ENCODE measurements around the gene QARS1. TPM values are rescaled to one million over a fixed set of nuclear protein-coding genes. Genes with fewer than 3 reads are reported as not detected.

The QARS1 gene
- 186 and 188 TPM in 2 replicates for total RNA-seq (2021)
- Bru-seq, nascent RNA = percentile 62 among the genes with signal in this experiment
- percentile 77 among the genes with signal in this experiment for BruChase-seq, experiment 1, labeled RNA remaining after a 2-hour chase
- percentile 86 among the genes with signal in this experiment for BruChase-seq, experiment 2, labeled RNA remaining after a 6-hour chase
- long read RNA-seq, transcript QARS-201 (24 exons, 2,827 nt) = major isoform, 119 of 157 reads
- long read RNA-seq, transcript QARS-209 (23 exons, 2,362 nt) = minor isoform, 6 of 157 reads
- long read RNA-seq, partial matches to known transcripts = 9 of 157 reads
- long read RNA-seq, other reads (novel, unspliced or antisense) = 23 of 157 reads

DNA sequence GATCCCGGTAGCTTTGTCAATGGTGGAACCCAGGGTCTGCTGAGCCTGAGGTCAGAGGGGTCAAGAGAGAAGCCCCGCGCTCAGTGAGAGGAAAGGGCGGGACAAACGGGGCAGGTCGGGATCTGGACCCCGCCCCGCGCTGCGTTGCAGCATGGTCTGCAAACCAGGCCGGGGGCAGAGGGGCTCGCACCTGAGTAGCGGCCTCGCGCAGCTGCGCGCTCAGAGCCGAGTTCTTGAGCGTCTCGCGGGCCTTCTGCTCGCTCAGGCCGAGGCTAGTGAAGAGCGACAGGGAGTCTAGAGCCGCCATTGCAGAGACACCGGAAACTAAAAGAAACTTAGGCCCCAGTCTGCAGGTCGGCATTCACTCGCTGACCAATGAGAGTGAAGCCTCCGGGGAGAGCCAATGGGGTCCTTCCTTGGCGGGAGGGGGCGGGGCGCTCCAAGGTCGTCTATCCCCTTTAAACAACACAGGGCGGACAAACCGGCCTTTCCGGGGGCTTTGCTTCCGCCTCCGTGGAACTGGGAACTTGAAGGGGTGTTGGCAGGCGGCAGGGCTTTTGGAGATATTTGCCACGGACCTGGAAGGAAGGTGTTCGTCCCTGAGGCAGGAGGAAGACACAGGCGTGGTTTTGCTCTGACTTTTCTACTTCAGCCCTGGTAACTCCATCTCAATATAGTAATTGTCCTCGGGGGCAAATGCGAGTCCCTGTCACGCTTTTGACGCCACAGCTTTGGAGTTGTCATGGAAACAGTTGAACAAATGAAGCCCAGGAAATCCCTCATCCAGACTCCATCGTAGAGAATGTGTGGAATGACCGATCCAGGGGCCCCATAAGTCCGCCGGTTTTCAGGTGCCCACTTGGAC is at the start of gene QARS1:
TSS of gene QARS1 (minus strand) at position 331 of the 865 bp plus-strand sequence. CDS start at position 307, 24 bp downstream.
- peak within 1 kb of the TSS; percentile 70 for H3K4me3 ChIP-seq (ENCODE audit: low read depth, low read length, poor library complexity, severe bottlenecking)
- H3K36me3 ChIP-seq (ENCODE audit: insufficient read depth, low read length, poor library complexity, severe bottlenecking) = peaks cover 23% of the 10 kb centered on the region
- TSS peak; percentile 85 for BruUV-seq (replicated peaks)
- H3K9me3 ChIP-seq (ENCODE audit: low read depth, low read length, poor library complexity, severe bottlenecking) = no peaks in the 10 kb centered on the region
- ChIA-PET POLR2A (ENCODE audit: low non-redundant PET) (no interaction called here), CTCF (no interaction called here)
- peak; percentile 90 for DNase-seq (ENCODE audit: low spot score)
- intact Hi-C loops (cut with micrococcal nuclease; ENCODE audit: unreplicated experiment) = no loop called here
- TF ChIP-seq EZH2 (IDR thresholded peaks at IDR 0.05; ENCODE audit: borderline replicate concordance, low read depth, low read length, poor library complexity, severe bottlenecking) = no peak
- TF ChIP-seq, protein P1, sequence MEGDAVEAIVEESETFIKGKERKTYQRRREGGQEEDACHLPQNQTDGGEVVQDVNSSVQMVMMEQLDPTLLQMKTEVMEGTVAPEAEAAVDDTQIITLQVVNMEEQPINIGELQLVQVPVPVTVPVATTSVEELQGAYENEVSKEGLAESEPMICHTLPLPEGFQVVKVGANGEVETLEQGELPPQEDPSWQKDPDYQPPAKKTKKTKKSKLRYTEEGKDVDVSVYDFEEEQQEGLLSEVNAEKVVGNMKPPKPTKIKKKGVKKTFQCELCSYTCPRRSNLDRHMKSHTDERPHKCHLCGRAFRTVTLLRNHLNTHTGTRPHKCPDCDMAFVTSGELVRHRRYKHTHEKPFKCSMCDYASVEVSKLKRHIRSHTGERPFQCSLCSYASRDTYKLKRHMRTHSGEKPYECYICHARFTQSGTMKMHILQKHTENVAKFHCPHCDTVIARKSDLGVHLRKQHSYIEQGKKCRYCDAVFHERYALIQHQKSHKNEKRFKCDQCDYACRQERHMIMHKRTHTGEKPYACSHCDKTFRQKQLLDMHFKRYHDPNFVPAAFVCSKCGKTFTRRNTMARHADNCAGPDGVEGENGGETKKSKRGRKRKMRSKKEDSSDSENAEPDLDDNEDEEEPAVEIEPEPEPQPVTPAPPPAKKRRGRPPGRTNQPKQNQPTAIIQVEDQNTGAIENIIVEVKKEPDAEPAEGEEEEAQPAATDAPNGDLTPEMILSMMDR (conservative IDR thresholded peaks at IDR 0.05; ENCODE audit: low read depth, low read length) = no peak
- H3K27me3 ChIP-seq (replicated peaks; ENCODE audit: insufficient read depth, low read depth, low read length, poor library complexity) = no peaks in the 10 kb centered on the region
- H3K4me1 ChIP-seq (ENCODE audit: insufficient read depth, low read length, poor library complexity, severe bottlenecking) = peaks cover 7% of the 10 kb centered on the region
- H3K27ac ChIP-seq (ENCODE audit: low read depth, low read length, poor library complexity, severe bottlenecking) = peak within 1 kb of the TSS; percentile 85

DNA sequence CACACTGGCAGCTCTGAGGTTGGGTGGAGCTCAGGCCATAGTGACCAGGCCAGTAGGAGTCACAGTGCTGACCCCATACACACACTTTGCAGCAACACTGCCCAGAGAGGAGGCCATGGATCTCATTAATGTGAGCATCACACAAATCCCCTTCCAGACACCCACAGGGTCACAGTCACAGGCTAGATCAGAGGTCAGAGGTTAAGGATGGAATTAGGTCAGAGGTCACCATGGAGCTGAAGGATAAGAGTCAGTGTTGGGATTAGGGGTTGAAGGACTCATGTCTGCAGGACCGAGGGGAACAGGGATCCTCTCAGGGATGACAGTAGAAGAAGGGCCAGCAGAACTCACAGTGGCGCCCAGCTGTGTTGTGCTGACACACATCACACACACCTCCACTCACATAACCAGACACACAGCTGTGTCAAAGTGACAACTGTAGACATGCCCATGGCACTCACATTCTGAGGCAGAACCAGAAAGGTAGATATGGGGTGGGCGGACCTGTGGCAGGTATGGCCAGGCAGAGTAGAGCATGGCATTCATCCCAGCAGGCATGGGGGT is 48.9 kb upstream of the QARS1 start:
- H3K9me3 ChIP-seq (ENCODE audit: low read depth, low read length, poor library complexity, severe bottlenecking) = no peaks in the 10 kb centered on the region
- DNase-seq (ENCODE audit: low spot score) = no peak
- H3K36me3 ChIP-seq (ENCODE audit: insufficient read depth, low read length, poor library complexity, severe bottlenecking) = no peaks in the 10 kb centered on the region
- H3K4me1 ChIP-seq (ENCODE audit: insufficient read depth, low read length, poor library complexity, severe bottlenecking) = no peaks in the 10 kb centered on the region
- BruUV-seq (replicated peaks) = no TSS peak
- H3K27me3 ChIP-seq (replicated peaks; ENCODE audit: insufficient read depth, low read depth, low read length, poor library complexity) = no peaks in the 10 kb centered on the region
- ChIA-PET POLR2A (ENCODE audit: low non-redundant PET) (no interaction called here), CTCF (no interaction called here)
- intact Hi-C loops (cut with micrococcal nuclease; ENCODE audit: unreplicated experiment) = no loop called here
- no peak overlapping the region for H3K4me3 ChIP-seq (ENCODE audit: low read depth, low read length, poor library complexity, severe bottlenecking)
- H3K27ac ChIP-seq (ENCODE audit: low read depth, low read length, poor library complexity, severe bottlenecking) = no peak overlapping the region
- TF ChIP-seq, protein P1 (conservative IDR thresholded peaks at IDR 0.05; ENCODE audit: low read depth, low read length) = no peak
- no peak for TF ChIP-seq EZH2 (IDR thresholded peaks at IDR 0.05; ENCODE audit: borderline replicate concordance, low read depth, low read length, poor library complexity, severe bottlenecking)

DNA sequence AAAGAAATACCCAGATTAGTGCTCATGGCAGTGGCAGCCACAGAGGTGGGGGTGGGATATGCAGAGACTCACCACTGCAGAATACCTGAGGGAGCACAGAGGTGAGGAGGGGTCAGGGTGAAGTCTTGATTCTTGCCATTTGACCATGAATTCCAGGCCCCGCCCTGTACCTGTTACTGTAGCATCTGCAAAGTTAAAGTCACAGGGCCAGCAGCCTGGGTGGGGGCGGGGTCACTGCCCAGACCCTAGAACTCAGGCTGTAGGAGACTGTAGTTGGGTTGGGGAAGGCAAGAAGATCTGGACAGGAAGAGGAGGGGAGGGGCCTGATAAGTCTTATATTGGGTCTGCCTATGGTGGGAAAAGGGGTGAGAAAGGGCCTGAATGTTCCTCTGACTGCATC is 47.1 kb upstream of the QARS1 start:
- ChIA-PET CTCF (no interaction called here), POLR2A (ENCODE audit: low non-redundant PET) (no interaction called here)
- intact Hi-C loops (cut with micrococcal nuclease; ENCODE audit: unreplicated experiment) = no loop called here
- H3K9me3 ChIP-seq (ENCODE audit: low read depth, low read length, poor library complexity, severe bottlenecking) = no peaks in the 10 kb centered on the region
- H3K4me1 ChIP-seq (ENCODE audit: insufficient read depth, low read length, poor library complexity, severe bottlenecking) = no peaks in the 10 kb centered on the region
- TF ChIP-seq EZH2 (IDR thresholded peaks at IDR 0.05; ENCODE audit: borderline replicate concordance, low read depth, low read length, poor library complexity, severe bottlenecking) = no peak
- TF ChIP-seq, protein P1 (conservative IDR thresholded peaks at IDR 0.05; ENCODE audit: low read depth, low read length) = no peak
- DNase-seq (ENCODE audit: low spot score) = no peak
- no peaks in the 10 kb centered on the region for H3K27me3 ChIP-seq (replicated peaks; ENCODE audit: insufficient read depth, low read depth, low read length, poor library complexity)
- BruUV-seq (replicated peaks) = no TSS peak
- H3K27ac ChIP-seq (ENCODE audit: low read depth, low read length, poor library complexity, severe bottlenecking) = no peak overlapping the region
- no peak overlapping the region for H3K4me3 ChIP-seq (ENCODE audit: low read depth, low read length, poor library complexity, severe bottlenecking)
- H3K36me3 ChIP-seq (ENCODE audit: insufficient read depth, low read length, poor library complexity, severe bottlenecking) = no peaks in the 10 kb centered on the region

Data from A673 (cell line).